HG03457 (cell line): Measurements from ENCODE around the gene XRCC1.

Source experiments
- ATAC-seq: cut with Tn5 transposase; IDR thresholded peaks from one replicate; pipeline ENCODE4 v1.9.1; 2021; ENCODE audit warnings: moderate number of reproducible peaks; ENCODE audit not compliant: unreplicated experiment

Gene XRCC1

GRCh38 chr19:43495082-43495481, 80.2 kb downstream of the XRCC1 start:
- no peak for ATAC-seq
